Fibroblast of lung (primary cell): ENCODE measurements around the gene SESN1.

ENCODE experiments used
- EZH2 ChIP-seq: IDR thresholded peaks from 2 replicates; pipeline ENCODE4 v1.5.1; 2012; ENCODE audit warnings: low read length, control low read depth, mild to moderate bottlenecking; ENCODE audit errors: missing control alignments
- TF ChIP-seq, protein P1 (sequence below), 2 donors: IDR thresholded peaks in 1 of 2; conservative IDR thresholded peaks in 1 of 2; 1 replicate in 1 of 2; 2 replicates in 1 of 2; pipeline ENCODE4 v1.5.1; 2011 to 2012; ENCODE audit warnings: low read length in 2 of 2, control low read depth in 1 of 2, inconsistent platforms in 1 of 2, low read depth in 1 of 2, mild to moderate bottlenecking in 1 of 2

DNA sequence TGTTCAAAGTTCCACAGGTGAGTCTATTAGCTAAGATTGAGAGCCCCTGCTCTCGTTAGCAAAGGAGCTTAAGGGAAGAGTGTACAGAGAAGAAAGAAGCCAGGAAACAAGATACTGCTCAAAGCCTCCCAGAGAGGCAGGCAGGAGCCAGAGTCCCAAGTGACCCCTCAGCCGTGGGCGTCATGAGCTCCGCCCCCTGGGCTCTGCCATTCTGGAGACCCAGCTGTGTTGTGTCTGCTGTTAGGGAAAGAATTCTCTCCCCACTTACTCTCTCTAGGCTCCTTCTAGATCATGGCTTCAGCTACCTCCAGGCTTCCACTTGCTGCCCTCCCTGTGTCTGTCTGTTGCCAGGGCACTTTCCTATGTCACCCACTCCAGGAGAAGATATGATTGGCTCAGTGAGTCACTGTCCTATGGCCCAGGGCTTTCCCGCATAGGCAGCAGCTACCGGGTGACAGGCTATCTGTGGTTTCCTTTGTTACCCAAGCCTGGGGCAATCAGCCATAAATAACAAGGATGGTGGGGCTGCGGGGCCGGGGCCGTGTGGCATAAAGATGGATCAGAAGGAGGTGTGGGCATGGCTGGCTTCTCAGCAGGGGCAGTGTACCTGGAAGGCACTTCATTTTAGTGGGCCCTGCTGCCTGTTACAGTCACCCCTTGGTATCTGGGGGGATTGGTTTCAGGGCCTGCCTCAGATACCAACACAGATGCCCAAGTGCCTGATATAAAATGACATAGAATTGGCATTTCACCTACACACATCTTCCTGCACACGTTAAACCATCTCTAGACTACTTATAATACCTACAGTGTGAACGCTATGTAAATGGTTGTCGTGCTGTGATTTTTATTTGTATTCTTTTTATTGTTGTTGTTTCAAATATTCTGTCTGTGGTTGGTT lies 127.5 kb downstream of the SESN1 start:
- TF ChIP-seq, protein P1, sequence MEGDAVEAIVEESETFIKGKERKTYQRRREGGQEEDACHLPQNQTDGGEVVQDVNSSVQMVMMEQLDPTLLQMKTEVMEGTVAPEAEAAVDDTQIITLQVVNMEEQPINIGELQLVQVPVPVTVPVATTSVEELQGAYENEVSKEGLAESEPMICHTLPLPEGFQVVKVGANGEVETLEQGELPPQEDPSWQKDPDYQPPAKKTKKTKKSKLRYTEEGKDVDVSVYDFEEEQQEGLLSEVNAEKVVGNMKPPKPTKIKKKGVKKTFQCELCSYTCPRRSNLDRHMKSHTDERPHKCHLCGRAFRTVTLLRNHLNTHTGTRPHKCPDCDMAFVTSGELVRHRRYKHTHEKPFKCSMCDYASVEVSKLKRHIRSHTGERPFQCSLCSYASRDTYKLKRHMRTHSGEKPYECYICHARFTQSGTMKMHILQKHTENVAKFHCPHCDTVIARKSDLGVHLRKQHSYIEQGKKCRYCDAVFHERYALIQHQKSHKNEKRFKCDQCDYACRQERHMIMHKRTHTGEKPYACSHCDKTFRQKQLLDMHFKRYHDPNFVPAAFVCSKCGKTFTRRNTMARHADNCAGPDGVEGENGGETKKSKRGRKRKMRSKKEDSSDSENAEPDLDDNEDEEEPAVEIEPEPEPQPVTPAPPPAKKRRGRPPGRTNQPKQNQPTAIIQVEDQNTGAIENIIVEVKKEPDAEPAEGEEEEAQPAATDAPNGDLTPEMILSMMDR (conservative IDR thresholded peaks at IDR 0.05 in 1 of 2, IDR thresholded peaks at IDR 0.05 in 1 of 2; ENCODE audit: low read depth in 1 of 2, low read length in 2 of 2), result no peak
- no peak for TF ChIP-seq EZH2
